Measurements from ENCODE around the gene PXDN.

GRCh38 chr2:1591978-1592907 lies 152.1 kb downstream of the PXDN start:
- TF ChIP-seq POLR2AphosphoS5 (IDR thresholded peaks at IDR 0.05; ENCODE audit: borderline replicate concordance, low read depth, low read length) (no peak), EZH2 (IDR thresholded peaks at IDR 0.05) (no peak)
